Spleen (tissue), 7 donors: Measurements from ENCODE around the gene FOS.

ENCODE experiments used
- POLR2A ChIP-seq, 3 donors: fragments of 450-650 bp; IDR thresholded peaks; one replicate each; pipeline ENCODE4 v1.5.1; 2017; ENCODE audit warnings: antibody characterized with exemption in 3 of 3, mild to moderate bottlenecking in 1 of 3
- POLR2AphosphoS5 ChIP-seq, 3 donors: sonication (generic); formaldehyde crosslinking; IDR thresholded peaks; one replicate each; pipeline ENCODE4 v1.5.1; 2017; ENCODE audit warnings: antibody characterized with exemption in 3 of 3
- TF ChIP-seq, protein P1 (sequence below), 11 experiments: fragments of 200-600 bp in 7 of 11; fragments of 450-650 bp in 4 of 11; sonication (generic) in 4 of 11; IDR thresholded peaks in 8 of 11; conservative IDR thresholded peaks in 3 of 11; 1 replicate in 7 of 11; 2 replicates in 4 of 11; pipeline versions ENCODE4 v1.4.0 to v1.8.0; 2016 to 2021; ENCODE audit warnings: antibody characterized with exemption in 11 of 11, inconsistent platforms in 4 of 11, mild to moderate bottlenecking in 1 of 11
- donor health status: DM: no; HTN: no; CAD: no; lungs with moderate emphysema.
- donor health status: DM: no; HTN: no; CAD: no.
- donor health status: DM: no; HTN: no; CAD: no.

DNA sequence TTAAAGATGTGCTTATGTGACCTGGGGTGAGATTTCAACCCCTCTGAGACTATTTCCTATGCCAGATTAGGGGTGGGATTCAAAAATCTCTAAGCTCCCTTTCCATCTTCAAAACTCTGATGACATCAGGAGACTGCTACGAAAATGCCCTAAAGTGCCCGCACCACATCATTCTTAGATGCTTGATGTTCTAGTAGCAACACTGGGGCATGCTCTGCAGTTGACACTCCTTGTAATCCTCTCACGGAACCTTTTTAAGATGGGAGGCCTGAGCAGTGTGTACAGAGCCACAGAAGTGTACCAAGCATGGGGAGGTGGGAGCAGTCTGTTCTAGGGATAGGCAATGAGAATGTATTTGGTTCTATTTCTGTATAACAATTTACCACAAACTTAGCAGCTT, 12.2 kb downstream of the FOS start:
- TF ChIP-seq, protein P1, sequence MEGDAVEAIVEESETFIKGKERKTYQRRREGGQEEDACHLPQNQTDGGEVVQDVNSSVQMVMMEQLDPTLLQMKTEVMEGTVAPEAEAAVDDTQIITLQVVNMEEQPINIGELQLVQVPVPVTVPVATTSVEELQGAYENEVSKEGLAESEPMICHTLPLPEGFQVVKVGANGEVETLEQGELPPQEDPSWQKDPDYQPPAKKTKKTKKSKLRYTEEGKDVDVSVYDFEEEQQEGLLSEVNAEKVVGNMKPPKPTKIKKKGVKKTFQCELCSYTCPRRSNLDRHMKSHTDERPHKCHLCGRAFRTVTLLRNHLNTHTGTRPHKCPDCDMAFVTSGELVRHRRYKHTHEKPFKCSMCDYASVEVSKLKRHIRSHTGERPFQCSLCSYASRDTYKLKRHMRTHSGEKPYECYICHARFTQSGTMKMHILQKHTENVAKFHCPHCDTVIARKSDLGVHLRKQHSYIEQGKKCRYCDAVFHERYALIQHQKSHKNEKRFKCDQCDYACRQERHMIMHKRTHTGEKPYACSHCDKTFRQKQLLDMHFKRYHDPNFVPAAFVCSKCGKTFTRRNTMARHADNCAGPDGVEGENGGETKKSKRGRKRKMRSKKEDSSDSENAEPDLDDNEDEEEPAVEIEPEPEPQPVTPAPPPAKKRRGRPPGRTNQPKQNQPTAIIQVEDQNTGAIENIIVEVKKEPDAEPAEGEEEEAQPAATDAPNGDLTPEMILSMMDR (IDR thresholded peaks at IDR 0.05 in 8 of 11, conservative IDR thresholded peaks at IDR 0.05 in 3 of 11) = no peak
- TF ChIP-seq POLR2AphosphoS5 (IDR thresholded peaks at IDR 0.05) = no peak
- TF ChIP-seq POLR2A (IDR thresholded peaks at IDR 0.05) = no peak
